Naive B cell (primary cell): ENCODE results near the gene SMIM32. TPM values are rescaled to one million over a fixed set of nuclear protein-coding genes. Genes with fewer than 3 reads are reported as not detected.
A peak's percentile ranks its signal among the peaks of the same experiment; 100 is the strongest.

ENCODE experiments used
- ATAC-seq, 2 donors: fragments of 150-1000 bp; cut with Tn5 transposase; 2 replicates each; pipeline ENCODE4 v1.10.0; 2021; ENCODE audit warnings: low read depth in 2 of 2, mild to moderate bottlenecking in 2 of 2, moderate library complexity in 2 of 2
- DNase-seq: peaks from one replicate; pipeline ENCODE4 v3.0.0; 2022
- H3K27ac Mint-ChIP-seq, 6 donors: one replicate each; pipeline ENCODE4 v1.8.0; 2020 to 2022; ENCODE audit warnings: mild to moderate bottlenecking in 6 of 6, mixed read lengths in 6 of 6, moderate library complexity in 5 of 6, inconsistent platforms in 2 of 6
- H3K27me3 Mint-ChIP-seq, 3 donors: one replicate each; pipeline ENCODE4 v1.8.0; 2021 to 2022; ENCODE audit warnings: mixed read lengths in 3 of 3, mild to moderate bottlenecking in 1 of 3
- H3K36me3 Mint-ChIP-seq, 2 donors: one replicate each; pipeline ENCODE4 v1.8.0; 2020 to 2022; ENCODE audit warnings: mixed read lengths in 2 of 2, inconsistent platforms in 1 of 2, mild to moderate bottlenecking in 1 of 2
- H3K4me1 Mint-ChIP-seq, 3 donors: one replicate each; pipeline ENCODE4 v1.8.0; 2020 to 2022; ENCODE audit warnings: mixed read lengths in 3 of 3, inconsistent platforms in 1 of 3, mild to moderate bottlenecking in 1 of 3, moderate library complexity in 1 of 3
- H3K4me3 Mint-ChIP-seq, 8 donors: one replicate each; pipeline ENCODE4 v1.8.0; 2020 to 2022; ENCODE audit warnings: mild to moderate bottlenecking in 8 of 8, mixed read lengths in 8 of 8, moderate library complexity in 8 of 8, inconsistent platforms in 2 of 8
- H3K9me3 Mint-ChIP-seq, 7 donors: one replicate each; pipeline ENCODE4 v1.8.0; 2020 to 2022; ENCODE audit warnings: mixed read lengths in 7 of 7, mild to moderate bottlenecking in 5 of 7, inconsistent platforms in 2 of 7, moderate library complexity in 1 of 7
- polyA plus RNA-seq, 6 donors: library from polyadenylated mRNA; unstranded; fragments of 300-500 nt; fragmentation: Illumina TruSeq; gene quantifications; one replicate each; pipeline ENCODE4 v1.2.3, GENCODE V29; 2021; ENCODE audit warnings: low read depth in 6 of 6

Gene SMIM32
- polyA plus RNA-seq, 6 donors from 2014 or later: not detected

DNA sequence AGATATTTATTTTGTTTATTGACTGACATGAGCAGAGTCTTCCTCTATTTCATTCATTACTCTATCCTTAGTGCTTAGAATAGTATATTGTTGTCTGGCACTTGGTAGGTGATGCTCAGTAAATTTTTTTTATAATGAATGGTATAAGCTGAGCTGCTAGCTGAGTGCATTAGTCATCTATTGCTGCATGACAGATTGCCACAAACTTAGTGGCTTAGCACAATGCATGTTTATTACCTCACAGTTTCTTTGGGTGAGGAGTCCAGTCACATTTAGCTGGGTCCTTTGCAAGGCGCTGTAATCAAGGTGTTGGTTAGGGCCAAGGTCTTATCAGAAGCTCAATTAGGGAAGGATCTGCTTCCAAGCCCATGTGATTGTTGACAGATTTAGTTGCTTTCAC lies 37.2 kb downstream of the SMIM32 start:
- no peaks in the 10 kb centered on the region for H3K27me3 Mint-ChIP-seq
- no peak overlapping the region for H3K4me3 Mint-ChIP-seq
- H3K9me3 Mint-ChIP-seq: no peaks in the 10 kb centered on the region
- peaks cover 37% of the 10 kb centered on the region in 2 donors for H3K36me3 Mint-ChIP-seq
- no peak overlapping the region for H3K27ac Mint-ChIP-seq
- H3K4me1 Mint-ChIP-seq: peaks cover 10 to 19% (median 18%) of the 10 kb centered on the region in 3 donors
- DNase-seq (no peak), ATAC-seq (no peak)

DNA sequence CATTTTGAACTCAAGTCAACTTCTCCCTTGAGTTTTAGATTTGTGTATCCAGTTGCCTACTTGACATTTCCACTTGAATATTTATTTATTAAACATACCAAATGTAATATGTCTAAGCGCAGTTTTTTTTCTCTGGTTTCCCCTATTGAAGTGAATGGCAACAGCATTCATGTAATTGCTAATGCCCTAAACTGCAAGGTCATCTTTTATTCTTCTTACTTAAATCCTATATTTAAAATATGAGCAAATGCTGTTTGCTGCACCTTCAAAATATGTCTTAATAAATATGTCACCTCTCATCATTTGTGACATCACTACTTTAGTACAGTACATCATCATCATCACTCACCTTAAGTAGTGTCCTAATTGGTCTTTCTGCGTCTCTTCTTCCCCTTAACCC lies 37.9 kb downstream of the SMIM32 start:
- no peak for DNase-seq
- Mint-ChIP-seq H3K9me3 (no peaks in the 10 kb centered on the region), H3K36me3 (peaks cover 32 to 37% of the 10 kb centered on the region in 2 donors), H3K27me3 (no peaks in the 10 kb centered on the region), H3K27ac (no peak overlapping the region), H3K4me3 (no peak overlapping the region), H3K4me1 (peaks cover 8 to 17% (median 11%) of the 10 kb centered on the region in 3 donors)
- no peak for ATAC-seq

DNA sequence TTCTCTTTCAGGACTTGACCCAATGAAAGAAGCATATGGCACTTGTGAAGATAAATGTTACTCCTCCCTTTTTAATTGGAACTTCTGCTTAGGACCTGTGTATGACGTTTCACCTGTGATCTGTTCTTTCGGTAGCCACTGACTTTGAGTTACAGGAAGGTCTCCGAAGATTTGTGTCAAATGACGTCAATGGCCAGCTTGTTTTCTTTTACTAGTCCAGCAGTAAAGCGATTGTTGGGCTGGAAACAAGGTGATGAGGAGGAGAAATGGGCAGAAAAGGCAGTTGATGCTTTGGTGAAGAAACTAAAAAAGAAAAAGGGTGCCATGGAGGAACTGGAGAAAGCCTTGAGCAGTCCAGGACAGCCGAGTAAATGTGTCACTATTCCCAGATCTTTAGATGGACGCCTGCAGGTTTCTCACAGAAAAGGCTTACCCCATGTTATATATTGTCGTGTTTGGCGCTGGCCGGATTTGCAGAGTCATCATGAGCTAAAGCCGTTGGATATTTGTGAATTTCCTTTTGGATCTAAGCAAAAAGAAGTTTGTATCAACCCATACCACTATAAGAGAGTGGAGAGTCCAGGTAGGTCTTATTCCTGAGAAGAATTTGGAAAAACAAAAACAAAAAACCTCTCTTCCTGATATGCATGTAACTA lies 39.3 kb downstream of the SMIM32 start:
- no peak for ATAC-seq
- H3K27ac Mint-ChIP-seq: peak overlapping the region in 1 of 6 donors; percentile 25
- peaks cover 36 to 37% of the 10 kb centered on the region in 2 donors for H3K36me3 Mint-ChIP-seq
- no peaks in the 10 kb centered on the region for H3K27me3 Mint-ChIP-seq
- DNase-seq: no peak
- H3K4me3 Mint-ChIP-seq: no peak overlapping the region
- peaks cover 5 to 17% (median 16%) of the 10 kb centered on the region in 3 donors for H3K4me1 Mint-ChIP-seq
- no peaks in the 10 kb centered on the region for H3K9me3 Mint-ChIP-seq

DNA sequence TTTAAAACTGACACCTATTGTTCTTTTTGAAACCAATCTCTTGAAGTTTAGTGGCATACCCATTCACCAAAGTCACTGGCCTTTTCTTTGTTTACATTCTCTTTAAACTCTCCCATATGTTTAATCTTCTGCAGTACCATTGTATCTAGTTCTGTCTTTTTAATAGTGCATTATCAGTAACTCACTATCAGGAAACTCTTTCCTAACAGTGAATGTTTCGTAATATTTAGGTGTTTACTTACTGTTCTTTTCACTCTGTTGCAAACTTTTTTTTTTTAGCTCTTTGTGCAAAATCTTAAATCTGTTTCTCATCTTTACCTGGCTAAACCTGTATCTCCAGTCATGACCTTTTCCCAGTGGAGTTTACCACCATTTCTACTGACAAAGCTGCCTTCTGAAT lies 43.1 kb downstream of the SMIM32 start:
- no peak for ATAC-seq
- no peak overlapping the region for H3K27ac Mint-ChIP-seq
- no peaks in the 10 kb centered on the region for H3K9me3 Mint-ChIP-seq
- no peak overlapping the region for H3K4me3 Mint-ChIP-seq
- peaks cover 5 to 30% (median 15%) of the 10 kb centered on the region in 3 donors for H3K4me1 Mint-ChIP-seq
- no peaks in the 10 kb centered on the region for H3K27me3 Mint-ChIP-seq
- no peak for DNase-seq
- H3K36me3 Mint-ChIP-seq: peaks cover 21 to 24% of the 10 kb centered on the region in 2 donors

DNA sequence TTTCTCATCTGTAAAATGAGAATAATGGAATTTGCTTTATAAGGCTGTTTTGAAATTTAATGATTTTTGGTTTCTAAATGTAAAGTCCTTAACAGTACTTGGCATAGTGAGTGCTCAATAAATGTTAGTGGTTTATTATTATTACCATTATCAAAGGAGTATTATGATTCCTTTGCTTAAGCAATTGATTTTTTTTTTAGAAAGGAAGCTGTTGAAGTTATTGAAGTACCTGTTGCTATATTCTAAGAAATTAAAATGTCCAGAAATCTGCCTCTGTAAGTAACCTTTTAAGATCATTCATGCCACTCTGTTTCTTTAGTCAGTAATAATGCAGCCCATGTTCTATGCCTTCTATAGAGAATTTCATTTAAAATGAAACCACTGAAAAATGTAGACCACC lies 45.3 kb downstream of the SMIM32 start:
- ATAC-seq (no peak), DNase-seq (no peak)
- H3K36me3 Mint-ChIP-seq: peaks cover 0 to 9% of the 10 kb centered on the region in 2 donors
- H3K27me3 Mint-ChIP-seq: no peaks in the 10 kb centered on the region
- H3K4me1 Mint-ChIP-seq: peaks cover 5 to 21% (median 11%) of the 10 kb centered on the region in 3 donors
- no peak overlapping the region for H3K4me3 Mint-ChIP-seq
- no peak overlapping the region for H3K27ac Mint-ChIP-seq
- no peaks in the 10 kb centered on the region for H3K9me3 Mint-ChIP-seq

DNA sequence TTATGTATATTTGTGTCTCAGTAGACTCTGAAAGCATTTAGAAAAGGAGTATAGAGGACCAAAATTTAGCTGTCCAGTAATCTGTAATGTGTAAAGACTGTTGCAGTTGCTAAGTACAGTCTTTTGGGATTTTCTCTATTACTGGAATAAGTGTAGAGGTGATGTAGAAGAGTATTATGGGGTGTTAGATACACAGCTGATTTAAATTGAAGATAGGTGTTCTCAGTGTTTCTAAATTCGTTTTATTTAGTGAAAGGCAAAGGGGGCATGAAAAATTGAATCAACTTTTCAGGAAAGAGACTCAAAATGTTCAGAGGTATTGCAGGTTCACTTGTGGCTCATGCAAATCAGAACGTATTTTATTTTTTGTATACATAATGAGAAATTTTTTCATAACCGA lies 46.8 kb downstream of the SMIM32 start:
- H3K27ac Mint-ChIP-seq: no peak overlapping the region
- ATAC-seq: no peak
- H3K36me3 Mint-ChIP-seq: peaks cover 0 to 9% of the 10 kb centered on the region in 2 donors
- DNase-seq: no peak
- H3K4me1 Mint-ChIP-seq: peaks cover 5 to 21% (median 8%) of the 10 kb centered on the region in 3 donors
- no peak overlapping the region for H3K4me3 Mint-ChIP-seq
- H3K9me3 Mint-ChIP-seq: no peaks in the 10 kb centered on the region
- H3K27me3 Mint-ChIP-seq: no peaks in the 10 kb centered on the region

DNA sequence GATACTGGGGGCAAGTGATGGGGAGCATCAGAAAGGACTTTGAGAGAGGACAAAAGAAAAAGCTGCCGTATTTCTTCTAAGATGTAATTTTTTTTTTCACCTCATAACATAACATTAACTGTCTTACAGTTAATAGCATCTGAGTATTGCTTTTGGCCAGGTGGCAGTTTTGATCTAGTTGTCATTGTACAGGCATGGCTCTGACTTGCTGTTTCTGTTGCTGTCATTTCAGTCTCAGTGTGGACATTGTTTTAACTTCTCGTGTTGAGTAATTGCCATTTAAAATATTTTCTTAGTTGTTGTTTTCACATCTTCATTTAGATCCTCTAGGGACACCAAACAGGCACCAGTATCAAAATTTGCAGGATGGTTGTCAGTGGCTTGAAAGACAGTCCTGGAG lies 47.9 kb downstream of the SMIM32 start:
- H3K4me1 Mint-ChIP-seq: peaks cover 4 to 20% (median 5%) of the 10 kb centered on the region in 3 donors
- no peak for ATAC-seq
- H3K4me3 Mint-ChIP-seq: no peak overlapping the region
- no peaks in the 10 kb centered on the region for H3K27me3 Mint-ChIP-seq
- no peaks in the 10 kb centered on the region for H3K9me3 Mint-ChIP-seq
- peaks cover 0 to 7% of the 10 kb centered on the region in 2 donors for H3K36me3 Mint-ChIP-seq
- no peak overlapping the region for H3K27ac Mint-ChIP-seq
- no peak for DNase-seq

DNA sequence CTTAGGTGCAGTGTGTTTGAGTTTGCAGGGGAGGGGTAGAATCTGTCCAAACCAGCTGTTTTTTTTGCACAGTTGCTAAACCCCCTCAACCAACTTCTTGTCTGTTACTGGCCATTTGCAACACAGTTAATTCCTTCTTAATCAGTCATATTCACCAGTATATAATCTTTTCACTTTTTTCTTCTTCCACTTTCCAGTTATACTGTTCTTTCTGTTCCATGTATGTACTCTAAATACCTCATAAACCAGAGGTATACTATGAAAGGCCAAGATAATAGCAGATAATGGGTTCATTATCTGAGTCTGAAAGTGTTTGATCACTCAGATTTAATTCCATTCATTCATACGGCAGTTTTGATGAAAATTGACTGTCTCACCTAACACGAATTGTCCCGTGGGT lies 49.2 kb downstream of the SMIM32 start:
- Mint-ChIP-seq H3K9me3 (no peaks in the 10 kb centered on the region), H3K4me3 (no peak overlapping the region), H3K27ac (no peak overlapping the region), H3K27me3 (no peaks in the 10 kb centered on the region), H3K36me3 (peaks cover 0 to 3% of the 10 kb centered on the region in 2 donors), H3K4me1 (peaks cover 12 to 24% (median 14%) of the 10 kb centered on the region in 3 donors)
- DNase-seq: no peak
- no peak for ATAC-seq

DNA sequence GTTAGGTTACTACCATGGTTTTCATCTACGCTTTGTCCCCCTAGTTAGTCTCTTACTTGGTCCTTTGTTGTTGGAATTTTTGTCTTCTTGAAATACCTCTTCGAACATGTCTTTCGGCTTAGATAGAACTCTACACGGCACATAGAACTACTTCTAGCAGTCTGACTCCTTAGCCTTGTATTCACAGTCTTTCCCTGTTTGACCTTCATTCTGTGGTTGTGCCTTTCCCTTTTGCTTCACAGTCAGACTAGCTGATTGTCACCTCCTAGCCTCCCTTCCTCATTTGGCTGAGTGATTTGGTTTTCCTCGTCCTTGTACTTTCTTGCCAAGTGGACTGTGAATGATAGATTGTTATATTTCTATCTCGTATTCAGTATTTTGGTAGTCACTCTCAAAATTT lies 49.6 kb downstream of the SMIM32 start:
- Mint-ChIP-seq H3K9me3 (no peaks in the 10 kb centered on the region), H3K4me3 (no peak overlapping the region), H3K36me3 (peaks cover 0 to 2% of the 10 kb centered on the region in 2 donors), H3K27me3 (no peaks in the 10 kb centered on the region), H3K27ac (no peak overlapping the region), H3K4me1 (peaks cover 13 to 27% (median 14%) of the 10 kb centered on the region in 3 donors)
- DNase-seq (no peak), ATAC-seq (no peak)

DNA sequence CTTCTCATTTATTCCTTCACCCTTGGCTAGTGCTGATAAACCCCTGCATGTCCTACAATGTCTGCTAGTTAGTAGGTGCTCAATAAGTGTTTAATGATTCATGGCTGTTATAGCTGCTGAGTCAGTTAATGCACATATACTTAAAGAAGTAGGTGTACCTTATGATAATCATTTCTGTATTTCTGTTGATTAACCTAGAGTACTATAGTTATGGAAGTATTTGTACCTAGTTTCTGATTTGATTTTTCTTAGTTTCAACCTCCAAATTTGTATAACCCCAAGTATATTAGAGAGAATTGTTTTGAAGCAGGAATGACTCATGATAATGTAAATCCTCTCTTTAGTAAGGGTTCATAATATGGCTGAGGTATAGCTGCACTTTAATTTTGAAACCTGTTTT lies 51.4 kb downstream of the SMIM32 start:
- ATAC-seq (no peak), DNase-seq (no peak)
- Mint-ChIP-seq H3K27ac (no peak overlapping the region), H3K27me3 (no peaks in the 10 kb centered on the region), H3K9me3 (no peaks in the 10 kb centered on the region), H3K4me3 (no peak overlapping the region), H3K36me3 (no peaks in the 10 kb centered on the region), H3K4me1 (peaks cover 15 to 31% (median 22%) of the 10 kb centered on the region in 3 donors)

Other genes with a start within 250 kb of the SMIM32 start
- gene LECT2, start 238.2 kb downstream of the SMIM32 start, polyA plus RNA-seq: not detected
- 1 to 10 TPM in 3 of 6 donors, under 1 TPM in 3; 0.20 to 4.3 (median 1.2) TPM for gene TGFBI, start 164.2 kb downstream of the SMIM32 start, polyA plus RNA-seq
- gene SMAD5, start 60.3 kb downstream of the SMIM32 start, polyA plus RNA-seq: 10 to 100 TPM; 18.8 to 29.3 (median 23.9) TPM
- gene TRPC7, start 172.4 kb upstream of the SMIM32 start, polyA plus RNA-seq: not detected